HEK293T (cell line): ENCODE measurements around the gene LRIT2.

Experiments used
- ARNT ChIP-seq: fragments of 450-650 bp; IDR thresholded peaks from 2 replicates; pipeline ENCODE4 v1.6.1; 2017; ENCODE audit warnings: mild to moderate bottlenecking
- BHLHE40 ChIP-seq: fragments of 450-650 bp; IDR thresholded peaks from 2 replicates; pipeline ENCODE4 v1.6.1; 2016; ENCODE audit warnings: mild to moderate bottlenecking, moderate library complexity, borderline replicate concordance
- LEF1 ChIP-seq: fragments of 450-650 bp; IDR thresholded peaks from 2 replicates; pipeline ENCODE4 v1.6.1; 2017; ENCODE audit warnings: mild to moderate bottlenecking, borderline replicate concordance
- SP1 ChIP-seq: fragments of 450-650 bp; IDR thresholded peaks from 2 replicates; pipeline ENCODE4 v1.6.1; 2017

DNA sequence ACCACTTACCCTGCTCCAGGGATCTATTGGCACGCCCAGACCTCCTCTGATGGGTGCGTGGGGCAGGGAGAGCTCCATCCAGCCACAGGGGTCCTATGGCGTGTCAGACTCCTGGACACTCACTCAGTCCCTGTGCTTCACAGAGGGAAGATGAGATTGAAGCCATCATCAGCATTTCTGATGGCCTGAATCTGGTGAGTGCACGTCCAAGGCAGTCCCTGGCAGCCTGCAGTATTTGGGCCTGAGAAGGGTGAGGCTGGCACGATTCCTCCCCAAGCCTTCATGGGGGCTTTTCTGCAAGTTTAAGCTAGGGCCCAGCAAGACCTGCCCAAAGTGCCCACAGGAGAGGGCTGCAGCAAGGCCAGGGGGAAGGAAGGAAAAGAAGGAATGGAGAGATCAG lies 27.7 kb downstream of the LRIT2 start:
- TF ChIP-seq BHLHE40 (no peak), LEF1 (no peak), ARNT (no peak), SP1 (no peak)
